Neural crest cell (in vitro differentiated cells): ENCODE results near the gene CHCHD6. TPM values are rescaled to one million over a fixed set of nuclear protein-coding genes. Genes with fewer than 3 reads are reported as not detected.
A peak's percentile ranks its signal among the peaks of the same experiment; 100 is the strongest.

Experiments used
- DNase-seq: peaks from one replicate; pipeline ENCODE4 v3.0.0; 2021; ENCODE audit warnings: low read depth, mixed read lengths, low spot score
- H3K27ac Mint-ChIP-seq: one replicate; pipeline ENCODE4 v1.8.0; 2021; ENCODE audit warnings: mild to moderate bottlenecking, mixed read lengths; ENCODE audit not compliant: unreplicated experiment
- H3K27me3 Mint-ChIP-seq: 2 replicates; pipeline ENCODE4 v1.8.0; 2021; ENCODE audit warnings: low read depth, mild to moderate bottlenecking, mixed read lengths
- H3K36me3 Mint-ChIP-seq: 2 replicates; pipeline ENCODE4 v1.8.0; 2021; ENCODE audit warnings: low read depth, mild to moderate bottlenecking, mixed read lengths
- H3K4me1 Mint-ChIP-seq: 2 replicates; pipeline ENCODE4 v1.8.0; 2021; ENCODE audit warnings: mixed read lengths
- H3K4me3 Mint-ChIP-seq: one replicate; pipeline ENCODE4 v1.8.0; 2021; ENCODE audit warnings: mild to moderate bottlenecking, mixed read lengths
- H3K9me3 Mint-ChIP-seq: 2 replicates; pipeline ENCODE4 v1.8.0; 2021; ENCODE audit warnings: mixed read lengths
- CTCF ChIP-seq: fragments of 200-600 bp; sonication (generic); conservative IDR thresholded peaks from 2 replicates; pipeline ENCODE4 v1.5.0; 2021; ENCODE audit warnings: antibody characterized with exemption, mild to moderate bottlenecking
- total RNA-seq: library from RNA; stranded (reverse); gene quantifications from 2 replicates; pipeline ENCODE4 v1.2.1, GENCODE V29; 2021

CHCHD6 gene
- total RNA-seq, 1 donor from 2014 or later, result 32.9 TPM

GRCh38 chr3:126930936-126931600 is 227.0 kb downstream of the CHCHD6 start:
- Mint-ChIP-seq H3K27ac (no peak overlapping the region), H3K4me3 (no peak overlapping the region), H3K36me3 (no peaks in the 10 kb centered on the region), H3K27me3 (no peaks in the 10 kb centered on the region), H3K4me1 (peaks cover 33% of the 10 kb centered on the region), H3K9me3 (no peaks in the 10 kb centered on the region)
- no peak for DNase-seq
- no peak for TF ChIP-seq CTCF

- H3K27me3 Mint-ChIP-seq, result no peaks in the 10 kb centered on the region
- H3K4me3 Mint-ChIP-seq, result no peak overlapping the region
- H3K27ac Mint-ChIP-seq, result peak overlapping the region; percentile 59
- peaks cover 26% of the 10 kb centered on the region for H3K4me1 Mint-ChIP-seq
- no peak for DNase-seq
- no peak for TF ChIP-seq CTCF
- no peaks in the 10 kb centered on the region for H3K9me3 Mint-ChIP-seq
- H3K36me3 Mint-ChIP-seq, result no peaks in the 10 kb centered on the region
Observed at GRCh38 chr3:126931806-126932187, 227.8 kb downstream of the CHCHD6 start.

- no peak overlapping the region for H3K4me3 Mint-ChIP-seq
- no peaks in the 10 kb centered on the region for H3K9me3 Mint-ChIP-seq
- H3K36me3 Mint-ChIP-seq, result no peaks in the 10 kb centered on the region
- no peak overlapping the region for H3K27ac Mint-ChIP-seq
- H3K4me1 Mint-ChIP-seq, result peaks cover 23% of the 10 kb centered on the region
- no peak for DNase-seq
- no peak for TF ChIP-seq CTCF
- no peaks in the 10 kb centered on the region for H3K27me3 Mint-ChIP-seq
Observed at GRCh38 chr3:126932188-126932931, 228.3 kb downstream of the CHCHD6 start.

- no peak for DNase-seq
- H3K9me3 Mint-ChIP-seq, result no peaks in the 10 kb centered on the region
- no peak for TF ChIP-seq CTCF
- no peak overlapping the region for H3K4me3 Mint-ChIP-seq
- no peak overlapping the region for H3K27ac Mint-ChIP-seq
- peaks cover 19% of the 10 kb centered on the region for H3K4me1 Mint-ChIP-seq
- no peaks in the 10 kb centered on the region for H3K27me3 Mint-ChIP-seq
- no peaks in the 10 kb centered on the region for H3K36me3 Mint-ChIP-seq
Observed at GRCh38 chr3:126934031-126934531, 230.0 kb downstream of the CHCHD6 start.

- no peak overlapping the region for H3K27ac Mint-ChIP-seq
- no peak for TF ChIP-seq CTCF
- H3K4me1 Mint-ChIP-seq, result peaks cover 23% of the 10 kb centered on the region
- H3K27me3 Mint-ChIP-seq, result no peaks in the 10 kb centered on the region
- no peak for DNase-seq
- no peak overlapping the region for H3K4me3 Mint-ChIP-seq
- no peaks in the 10 kb centered on the region for H3K9me3 Mint-ChIP-seq
- H3K36me3 Mint-ChIP-seq, result no peaks in the 10 kb centered on the region
Observed at GRCh38 chr3:126934991-126935390, 231.0 kb downstream of the CHCHD6 start.
